Esophagus muscularis mucosa (tissue), 4 donors: Measurements from ENCODE around the gene LLGL1. TPM values are rescaled to one million over a fixed set of nuclear protein-coding genes. Genes with fewer than 3 reads are reported as not detected.

Experiments
- DNase-seq: peaks from one replicate; pipeline ENCODE4 v3.0.0-alpha.2; 2017; ENCODE audit errors: extremely low spot score
- H3K27ac ChIP-seq, 4 donors: fragments of 200-600 bp; sonication (generic); replicated peaks in 1 of 4; 1 replicate in 3 of 4; 2 replicates in 1 of 4; pipeline ENCODE4 v1.5.1; 2016 to 2019; ENCODE audit warnings: mild to moderate bottlenecking in 1 of 4
- H3K27me3 ChIP-seq, 4 donors: fragments of 200-600 bp; sonication (generic); one replicate each; pipeline versions ENCODE4 v1.5.1 to v1.6.0; 2016 to 2019
- H3K36me3 ChIP-seq, 4 donors: fragments of 200-600 bp; sonication (generic); one replicate each; pipeline ENCODE4 v1.5.1; 2016 to 2019
- H3K4me1 ChIP-seq, 4 donors: fragments of 200-600 bp; sonication (generic); one replicate each; pipeline ENCODE4 v1.5.1; 2016 to 2019
- H3K4me3 ChIP-seq, 4 donors: fragments of 200-600 bp; sonication (generic); 1 replicate in 2 of 4; 2 replicates in 2 of 4; pipeline ENCODE4 v1.5.1; 2016 to 2019; ENCODE audit warnings: mild to moderate bottlenecking in 4 of 4, moderate library complexity in 1 of 4
- H3K9me3 ChIP-seq, 4 donors: fragments of 200-600 bp; sonication (generic); 1 replicate in 3 of 4; 2 replicates in 1 of 4; pipeline ENCODE4 v1.5.1; 2016 to 2019
- CTCF ChIP-seq, 3 experiments: fragments of 200-600 bp in 2 of 3; fragments of 450-650 bp in 1 of 3; sonication (generic) in 2 of 3; IDR thresholded peaks; one replicate each; pipeline ENCODE4 v1.5.1; 2017 to 2019; ENCODE audit warnings: antibody characterized with exemption in 3 of 3, mild to moderate bottlenecking in 2 of 3, moderate library complexity in 1 of 3
- EP300 ChIP-seq: sonication (generic); formaldehyde crosslinking; IDR thresholded peaks from one replicate; pipeline ENCODE4 v1.6.1; 2017; ENCODE audit warnings: antibody characterized with exemption
- POLR2A ChIP-seq: fragments of 450-650 bp; IDR thresholded peaks from one replicate; pipeline ENCODE4 v1.6.1; 2017; ENCODE audit warnings: antibody characterized with exemption, moderate library complexity, mild to moderate bottlenecking, low read depth
- POLR2AphosphoS5 ChIP-seq, 2 donors: sonication (generic); formaldehyde crosslinking; IDR thresholded peaks; one replicate each; pipeline ENCODE4 v1.6.1; 2017; ENCODE audit warnings: antibody characterized with exemption in 2 of 2
- WGBS: methylation state at CpG from one replicate; pipeline ENCODE4 v1.1.5; 2018; 5-methylcytosine and 5-hydroxymethylcytosine counted together
- intact Hi-C: fragments of 100-400 bp; cut with DNase I; formaldehyde crosslinking; loops from one replicate; pipeline ENCODE4 v1.15.1; 2023
- total RNA-seq, 4 donors: library from RNA; depleted of rRNA; stranded (reverse); fragments of >200 nt; gene quantifications; one replicate each; pipeline versions ENCODE4 v1.1.0 to v1.2.1, GENCODE V29; 2016

LLGL1 gene
- total RNA-seq, 4 donors from 2014 or later: 17.6 to 35.1 (median 26.2) TPM

GRCh38 chr17:18248300-18248731, 22.9 kb downstream of the LLGL1 start:
- no peak for DNase-seq
- no peaks in the 10 kb centered on the region for H3K27me3 ChIP-seq
- H3K36me3 ChIP-seq: peaks cover 69 to 100% (median 99%) of the 10 kb centered on the region in 4 donors
- no peak overlapping the region for H3K4me3 ChIP-seq
- intact Hi-C loops: no loop called here
- peaks cover 25 to 28% (median 25%) of the 10 kb centered on the region in 4 donors for H3K4me1 ChIP-seq
- peak; percentile 31 to 39 for TF ChIP-seq POLR2AphosphoS5 (IDR thresholded peaks at IDR 0.05)
- no peak for TF ChIP-seq EP300
- no peak for TF ChIP-seq POLR2A
- peak; percentile 46 to 62 (median 61) for TF ChIP-seq CTCF (IDR thresholded peaks at IDR 0.05)
- 9% methylated on average over 6 of the region's 9 CpGs for whole genome bisulfite sequencing
- H3K27ac ChIP-seq: peak overlapping the region; percentile 2 to 60 (median 40)
- no peaks in the 10 kb centered on the region for H3K9me3 ChIP-seq

- no peaks in the 10 kb centered on the region for H3K9me3 ChIP-seq
- intact Hi-C loops: no loop called here
- 86% methylated on average over 7 of the region's 7 CpGs for WGBS
- peaks cover 25 to 28% (median 25%) of the 10 kb centered on the region in 4 donors for H3K4me1 ChIP-seq
- no peak overlapping the region for H3K4me3 ChIP-seq
- TF ChIP-seq CTCF (IDR thresholded peaks at IDR 0.05): no peak
- no peak for TF ChIP-seq POLR2AphosphoS5 (IDR thresholded peaks at IDR 0.05)
- TF ChIP-seq POLR2A: no peak
- TF ChIP-seq EP300: no peak
- DNase-seq: no peak
- peak overlapping the region; percentile 2 to 60 (median 40) for H3K27ac ChIP-seq
- H3K36me3 ChIP-seq: peaks cover 72 to 100% (median 100%) of the 10 kb centered on the region in 4 donors
- H3K27me3 ChIP-seq: no peaks in the 10 kb centered on the region
Measured at GRCh38 chr17:18248811-18249210, 23.4 kb downstream of the LLGL1 start.

- Histone ChIP-seq H3K4me3 (no peak overlapping the region), H3K27me3 (no peaks in the 10 kb centered on the region), H3K4me1 (peaks cover 25 to 28% (median 25%) of the 10 kb centered on the region in 4 donors), H3K9me3 (no peaks in the 10 kb centered on the region), H3K36me3 (peaks cover 76 to 100% (median 100%) of the 10 kb centered on the region in 4 donors), H3K27ac (no peak overlapping the region)
- no peak for DNase-seq
- intact Hi-C loops: no loop called here
- no peak for TF ChIP-seq EP300
- 86% methylated on average over 8 of the region's 9 CpGs for WGBS
Measured at GRCh38 chr17:18250259-18250658, 24.8 kb downstream of the LLGL1 start.

- no peaks in the 10 kb centered on the region for H3K27me3 ChIP-seq
- H3K36me3 ChIP-seq: peaks cover 76 to 100% (median 100%) of the 10 kb centered on the region in 4 donors
- WGBS: 91% methylated on average over 11 of the region's 14 CpGs
- no peak for TF ChIP-seq EP300
- no peak for TF ChIP-seq POLR2A
- TF ChIP-seq POLR2AphosphoS5 (IDR thresholded peaks at IDR 0.05): no peak
- no peak for TF ChIP-seq CTCF (IDR thresholded peaks at IDR 0.05)
- no peaks in the 10 kb centered on the region for H3K9me3 ChIP-seq
- no peak overlapping the region for H3K4me3 ChIP-seq
- peaks cover 25 to 28% (median 26%) of the 10 kb centered on the region in 4 donors for H3K4me1 ChIP-seq
- no peak for DNase-seq
- H3K27ac ChIP-seq: no peak overlapping the region
- intact Hi-C loops: no loop called here
Measured at GRCh38 chr17:18250708-18251107, 25.3 kb downstream of the LLGL1 start.

- Histone ChIP-seq H3K27ac (no peak overlapping the region), H3K4me1 (peaks cover 25 to 33% (median 30%) of the 10 kb centered on the region in 4 donors), H3K27me3 (no peaks in the 10 kb centered on the region), H3K36me3 (peaks cover 74 to 100% (median 100%) of the 10 kb centered on the region in 4 donors), H3K9me3 (no peaks in the 10 kb centered on the region), H3K4me3 (no peak overlapping the region)
- intact Hi-C loops: no loop called here
- 79% methylated on average over 2 of the region's 15 CpGs for WGBS
- no peak for DNase-seq
- TF ChIP-seq EP300: no peak
- TF ChIP-seq POLR2A: no peak
- TF ChIP-seq POLR2AphosphoS5 (IDR thresholded peaks at IDR 0.05): no peak
- no peak for TF ChIP-seq CTCF (IDR thresholded peaks at IDR 0.05)
Measured at GRCh38 chr17:18251204-18251603, 25.8 kb downstream of the LLGL1 start.
